Ovary (tissue), 9 donors: Measurements from ENCODE around the gene NIPBL. TPM values are rescaled to one million over a fixed set of nuclear protein-coding genes. Genes with fewer than 3 reads are reported as not detected.

Experiments
- DNase-seq, 5 donors: peaks; one replicate each; pipeline ENCODE4 v3.0.0-alpha.2; 2019 to 2020
- H3K27ac ChIP-seq, 2 donors: fragments of 200-600 bp; one replicate each; pipeline versions ENCODE4 v1.5.1 to v1.8.0; 2019 to 2022
- H3K27me3 ChIP-seq: fragments of 200-600 bp; one replicate; pipeline ENCODE4 v1.8.0; 2022
- H3K36me3 ChIP-seq: fragments of 200-600 bp; sonication (generic); one replicate; pipeline ENCODE4 v1.5.1; 2019
- H3K4me1 ChIP-seq: one replicate; pipeline ENCODE4 v1.8.1; 2013; ENCODE audit warnings: mild to moderate bottlenecking, moderate library complexity; ENCODE audit not compliant: insufficient read depth
- H3K4me3 ChIP-seq: fragments of 200-600 bp; sonication (generic); one replicate; pipeline ENCODE4 v1.5.1; 2017
- H3K9me3 ChIP-seq, 2 donors: fragments of 200-600 bp in 1 of 2; sonication (generic) in 1 of 2; one replicate each; pipeline versions ENCODE4 v1.5.1 to v1.8.1; 2013 to 2019; ENCODE audit warnings: mild to moderate bottlenecking in 1 of 2, moderate library complexity in 1 of 2
- EP300 ChIP-seq: sonication (generic); formaldehyde crosslinking; IDR thresholded peaks from one replicate; pipeline ENCODE4 v1.6.1; 2017; ENCODE audit warnings: antibody characterized with exemption
- POLR2A ChIP-seq: fragments of 450-650 bp; IDR thresholded peaks from one replicate; pipeline ENCODE4 v1.6.1; 2017; ENCODE audit warnings: antibody characterized with exemption, mild to moderate bottlenecking, moderate library complexity
- WGBS, 3 donors: extraction: QIAGEN DNeasy Blood & Tissue Kit in 1 of 3; methylation state at CpG; one replicate each; pipeline versions ENCODE4 v1.1.5 to v1.1.7; 2013 to 2017; 5-methylcytosine and 5-hydroxymethylcytosine counted together
- intact Hi-C, 4 donors: fragments of 100-400 bp; cut with DNase I; formaldehyde crosslinking; loops; one replicate each; pipeline versions ENCODE4 v1.11.0 to v1.15.1; 2022 to 2023
- polyA plus RNA-seq, 2 donors: library from polyadenylated mRNA; stranded (reverse); fragments of 200-250 nt in 1 of 2; fragments of 350-450 nt in 1 of 2; fragmentation: Illumina TruSeq in 1 of 2; extraction: RNeasy Lipid Tissue Mini Kit (QIAGEN cat#74804) in 1 of 2; gene quantifications; one replicate each; pipeline ENCODE4 v1.2.3, GENCODE V29; 2013 to 2014
- total RNA-seq, 7 donors: library from RNA; depleted of rRNA in 2 of 7; stranded (reverse); fragments of >200 nt in 2 of 7; fragmentation: NEBNext Ultra II Directional in 3 of 7; extraction: Animal tissue kit (Norgen Biotek cat#: 25700) in 3 of 7; gene quantifications; one replicate each; pipeline versions ENCODE4 v1.1.0 to v1.2.4, GENCODE V29; 2016 to 2023
- TF ChIP-seq, protein P1 (sequence below), 3 donors: fragments of 450-650 bp in 2 of 3; fragments of 200-600 bp in 1 of 3; IDR thresholded peaks; one replicate each; pipeline versions ENCODE4 v1.5.1 to v1.8.0; 2016 to 2022; ENCODE audit warnings: antibody characterized with exemption in 3 of 3, mild to moderate bottlenecking in 1 of 3
- donor health status: DM: no; HTN: no; CAD: no; lungs with moderate emphysema.
- donor health status: DM: no; HTN: no; CAD: no.
- donor health status: Bipolar disorder and iron deficiency.
- donor health status: DM: yes; HTN: yes; CAD: no.
- donor health status: DM: no; HTN: no; CAD: no.
- donor health status: DM: yes; HTN: yes; CAD: no.

The NIPBL gene
- total and polyA plus RNA-seq, 9 donors = 20.8 to 73.1 (median 61.7) TPM

DNA sequence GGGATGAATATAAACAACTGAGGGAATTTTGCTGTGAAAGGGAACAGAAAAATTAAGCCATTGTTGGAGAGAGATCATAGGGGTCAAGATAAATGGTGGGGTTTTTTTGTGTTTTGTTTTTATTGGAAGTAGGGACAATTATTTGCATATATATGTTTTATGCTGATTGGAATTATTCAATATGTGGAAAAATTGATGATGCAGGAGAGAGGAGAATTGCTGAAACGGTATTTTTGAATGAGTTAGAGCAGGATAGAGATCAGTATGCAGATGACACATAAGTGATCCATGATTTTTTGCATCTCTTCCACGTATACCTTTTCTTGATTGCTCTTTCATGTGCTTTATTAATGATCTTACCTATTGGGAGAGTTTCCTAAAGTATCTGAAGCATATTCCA lies 67.5 kb downstream of the NIPBL start:
- H3K4me1 ChIP-seq = no peaks in the 10 kb centered on the region
- H3K27ac ChIP-seq = no peak overlapping the region
- no peak for TF ChIP-seq EP300
- TF ChIP-seq, protein P1, sequence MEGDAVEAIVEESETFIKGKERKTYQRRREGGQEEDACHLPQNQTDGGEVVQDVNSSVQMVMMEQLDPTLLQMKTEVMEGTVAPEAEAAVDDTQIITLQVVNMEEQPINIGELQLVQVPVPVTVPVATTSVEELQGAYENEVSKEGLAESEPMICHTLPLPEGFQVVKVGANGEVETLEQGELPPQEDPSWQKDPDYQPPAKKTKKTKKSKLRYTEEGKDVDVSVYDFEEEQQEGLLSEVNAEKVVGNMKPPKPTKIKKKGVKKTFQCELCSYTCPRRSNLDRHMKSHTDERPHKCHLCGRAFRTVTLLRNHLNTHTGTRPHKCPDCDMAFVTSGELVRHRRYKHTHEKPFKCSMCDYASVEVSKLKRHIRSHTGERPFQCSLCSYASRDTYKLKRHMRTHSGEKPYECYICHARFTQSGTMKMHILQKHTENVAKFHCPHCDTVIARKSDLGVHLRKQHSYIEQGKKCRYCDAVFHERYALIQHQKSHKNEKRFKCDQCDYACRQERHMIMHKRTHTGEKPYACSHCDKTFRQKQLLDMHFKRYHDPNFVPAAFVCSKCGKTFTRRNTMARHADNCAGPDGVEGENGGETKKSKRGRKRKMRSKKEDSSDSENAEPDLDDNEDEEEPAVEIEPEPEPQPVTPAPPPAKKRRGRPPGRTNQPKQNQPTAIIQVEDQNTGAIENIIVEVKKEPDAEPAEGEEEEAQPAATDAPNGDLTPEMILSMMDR (IDR thresholded peaks at IDR 0.05) = no peak
- no peak for TF ChIP-seq POLR2A
- H3K9me3 ChIP-seq = no peaks in the 10 kb centered on the region
- DNase-seq = no peak
- H3K4me3 ChIP-seq = no peak overlapping the region
- no peaks in the 10 kb centered on the region for H3K27me3 ChIP-seq
- intact Hi-C loops = loop anchor here in 2 of 4 donors (10.0 kb wide), 2 partner anchors 69 to 199 kb away; partner anchors contain the start of gene NIPBL (in 1 of the 2)
- H3K36me3 ChIP-seq = no peaks in the 10 kb centered on the region
- 83 to 86% (median 85%) methylated on average over 2 of the region's 2 CpGs for WGBS, 3 donors

- Histone ChIP-seq H3K27me3 (no peaks in the 10 kb centered on the region), H3K9me3 (no peaks in the 10 kb centered on the region), H3K4me1 (no peaks in the 10 kb centered on the region), H3K27ac (no peak overlapping the region), H3K36me3 (no peaks in the 10 kb centered on the region), H3K4me3 (no peak overlapping the region)
- TF ChIP-seq, protein P1 (IDR thresholded peaks at IDR 0.05) = no peak
- TF ChIP-seq EP300 = no peak
- no peak for TF ChIP-seq POLR2A
- no peak for DNase-seq
- WGBS, 3 donors = 14 to 32% (median 19%) methylated on average over 4 of the region's 4 CpGs
- intact Hi-C loops = loop anchor here in 2 of 4 donors (10.0 kb wide), 2 partner anchors 70 to 200 kb away; partner anchors contain the start of gene NIPBL (in 1 of the 2)
These were observed 68.1 kb downstream of the NIPBL start for GRCh38 chr5:36944607-36945225.

DNA sequence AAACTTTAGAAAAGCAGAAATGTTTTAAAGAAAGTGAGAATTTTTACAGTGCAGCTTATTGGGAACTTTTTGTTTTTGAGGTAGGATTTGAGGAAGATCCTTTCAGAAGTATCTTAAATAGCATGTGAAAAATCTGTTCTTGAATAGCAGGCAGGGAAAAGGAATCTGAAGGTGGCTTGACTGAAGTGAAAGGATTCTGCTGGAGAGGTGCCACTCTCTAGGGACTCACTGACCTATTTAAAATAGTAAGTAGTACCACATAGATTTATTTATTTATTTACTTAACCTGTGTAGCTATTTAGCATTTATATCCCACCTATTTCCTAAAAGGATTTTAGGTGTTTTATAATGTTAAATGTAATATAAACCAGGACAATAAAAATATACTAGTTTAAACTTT lies 69.1 kb downstream of the NIPBL start:
- no peak for DNase-seq
- Histone ChIP-seq H3K27me3 (no peaks in the 10 kb centered on the region), H3K36me3 (no peaks in the 10 kb centered on the region), H3K27ac (no peak overlapping the region), H3K4me3 (no peak overlapping the region), H3K4me1 (no peaks in the 10 kb centered on the region), H3K9me3 (no peaks in the 10 kb centered on the region)
- TF ChIP-seq EP300 = no peak
- no peak for TF ChIP-seq POLR2A
- TF ChIP-seq, protein P1 (IDR thresholded peaks at IDR 0.05) = no peak
- intact Hi-C loops = loop anchor here in 2 of 4 donors (10.0 kb wide), 2 partner anchors 71 to 201 kb away; partner anchors contain the start of gene NIPBL (in 1 of the 2)

GRCh38 chr5:36946101-36946500 lies 69.5 kb downstream of the NIPBL start:
- no peaks in the 10 kb centered on the region for H3K36me3 ChIP-seq
- H3K9me3 ChIP-seq = no peaks in the 10 kb centered on the region
- TF ChIP-seq EP300 (no peak), POLR2A (no peak)
- TF ChIP-seq, protein P1 (IDR thresholded peaks at IDR 0.05) = no peak
- H3K4me1 ChIP-seq = no peaks in the 10 kb centered on the region
- H3K4me3 ChIP-seq = no peak overlapping the region
- no peaks in the 10 kb centered on the region for H3K27me3 ChIP-seq
- intact Hi-C loops = loop anchor here in 2 of 4 donors (10.0 kb wide), 2 partner anchors 71 to 201 kb away; partner anchors contain the start of gene NIPBL (in 1 of the 2)
- DNase-seq = no peak
- no peak overlapping the region for H3K27ac ChIP-seq
